Measurements from ENCODE around the gene TMPRSS3.
A peak's percentile ranks its signal among the peaks of the same experiment; 100 is the strongest.

TMPRSS3 gene

GRCh38 chr21:42347601-42348327 is 48.1 kb downstream of the TMPRSS3 start:
- DNase-seq: no peak

- no peak for DNase-seq
Observed at GRCh38 chr21:42346866-42347600, 48.8 kb downstream of the TMPRSS3 start.

GRCh38 chr21:42346441-42346840 is 49.4 kb downstream of the TMPRSS3 start:
- DNase-seq: no peak

- DNase-seq: no peak
Observed at GRCh38 chr21:42344631-42345030, 51.2 kb downstream of the TMPRSS3 start.

GRCh38 chr21:42343963-42344510 is 51.8 kb downstream of the TMPRSS3 start:
- no peak for DNase-seq

GRCh38 chr21:42343556-42343955 is 52.3 kb downstream of the TMPRSS3 start:
- no peak for DNase-seq

GRCh38 chr21:42343101-42343500 is 52.8 kb downstream of the TMPRSS3 start:
- DNase-seq: no peak

- DNase-seq: no peak
Observed at GRCh38 chr21:42341776-42342542, 53.9 kb downstream of the TMPRSS3 start.

GRCh38 chr21:42340187-42341050 is 55.4 kb downstream of the TMPRSS3 start:
- no peak for DNase-seq

- DNase-seq: peak; percentile 81
Observed at GRCh38 chr21:42338729-42339715, 56.8 kb downstream of the TMPRSS3 start.

GRCh38 chr21:42337830-42338728 is 57.8 kb downstream of the TMPRSS3 start:
- peak; percentile 74 for DNase-seq

GRCh38 chr21:42337276-42337675 is 58.6 kb downstream of the TMPRSS3 start:
- no peak for DNase-seq

- DNase-seq: no peak
Observed at GRCh38 chr21:42336054-42336453, 59.8 kb downstream of the TMPRSS3 start.

- DNase-seq: no peak
Observed at GRCh38 chr21:42332557-42333317, 63.1 kb downstream of the TMPRSS3 start.

GRCh38 chr21:42331660-42332059 is 64.2 kb downstream of the TMPRSS3 start:
- no peak for DNase-seq

- no peak for DNase-seq
Observed at GRCh38 chr21:42330380-42331371, 65.2 kb downstream of the TMPRSS3 start.

GRCh38 chr21:42324896-42325295 is 71.0 kb downstream of the TMPRSS3 start:
- DNase-seq: no peak

Data from activated CD4-positive, alpha-beta T cell treated with anti-CD3 and anti-CD28 coated beads, Interleukin-10, Interleukin-2, amounts not matched to agents 100 ng/mL and 50 ng/mL, durations not matched to agents 16 hours and 8 hours (primary cell).